ENCODE results near the gene BCL6.

BCL6 gene

GRCh38 chr3:187759601-187760000, 14.3 kb upstream of the BCL6 start:
- DNase-seq: no peak

- no peak for DNase-seq
Measured at GRCh38 chr3:187758318-187758955, 13.2 kb upstream of the BCL6 start.

- DNase-seq: no peak
Measured at GRCh38 chr3:187753516-187753915, 8.2 kb upstream of the BCL6 start.

GRCh38 chr3:187750513-187751123, 5.3 kb upstream of the BCL6 start:
- DNase-seq: no peak

- no peak for DNase-seq
Measured at GRCh38 chr3:187750006-187750512, 4.8 kb upstream of the BCL6 start.

- peak; percentile 91 for DNase-seq
Measured at GRCh38 chr3:187748050-187748481, 2.8 kb upstream of the BCL6 start.

- DNase-seq: no peak
Measured at GRCh38 chr3:187747506-187747905, 2.2 kb upstream of the BCL6 start.

GRCh38 chr3:187746442-187747281, 1.4 kb upstream of the BCL6 start:
- no peak for DNase-seq

GRCh38 chr3:187746059-187746441, 782 bp upstream of the BCL6 start:
- DNase-seq: no peak

- DNase-seq: peak; percentile 66
Measured at GRCh38 chr3:187744169-187745151, 808 bp downstream of the BCL6 start.

GRCh38 chr3:187743195-187744141, 1.8 kb downstream of the BCL6 start:
- DNase-seq: peak; percentile 30

GRCh38 chr3:187742351-187743171, 2.7 kb downstream of the BCL6 start:
- peak; percentile 3 for DNase-seq

- DNase-seq: peak; percentile 81
Measured at GRCh38 chr3:187741403-187742350, 3.6 kb downstream of the BCL6 start.

GRCh38 chr3:187740421-187741399, 4.6 kb downstream of the BCL6 start:
- peak; percentile 39 for DNase-seq

- peak; percentile 73 for DNase-seq
Measured at GRCh38 chr3:187739561-187740332, 5.5 kb downstream of the BCL6 start.

GRCh38 chr3:187739094-187739560, 6.1 kb downstream of the BCL6 start:
- no peak for DNase-seq

All from hematopoietic multipotent progenitor cell treated with erythropoietin and hydrocortisone succinate and interleukin-3 and kit ligand, for 8 days (in vitro differentiated cells).